Urinary bladder (tissue), 4 donors: ENCODE results near the gene TIMM29. TPM values are rescaled to one million over a fixed set of nuclear protein-coding genes. Genes with fewer than 3 reads are reported as not detected.
"Not testable (repeated sequence)": the region's sequence is repeated elsewhere in the genome, so short reads cannot be mapped to it uniquely, and the experiment has no call there.

Experiments used
- DNase-seq: peaks from one replicate; pipeline ENCODE4 v3.0.0-alpha.2; 2015; ENCODE audit errors: extremely low spot score
- H3K27ac ChIP-seq: one replicate; pipeline ENCODE4 v1.5.1; 2013; ENCODE audit warnings: low read depth, mild to moderate bottlenecking, moderate library complexity
- H3K36me3 ChIP-seq: one replicate; pipeline ENCODE4 v1.6.1; 2013; ENCODE audit warnings: mild to moderate bottlenecking, moderate library complexity; ENCODE audit not compliant: insufficient read depth
- H3K4me1 ChIP-seq: one replicate; pipeline ENCODE4 v1.6.1; 2013; ENCODE audit warnings: mild to moderate bottlenecking, moderate library complexity; ENCODE audit not compliant: insufficient read depth
- H3K4me3 ChIP-seq: one replicate; pipeline ENCODE4 v1.5.1; 2013; ENCODE audit warnings: low read depth, low read length
- WGBS: extraction: QIAGEN DNeasy Blood & Tissue Kit; methylation state at CpG from one replicate; pipeline ENCODE4 v1.1.7; 2013; 5-methylcytosine and 5-hydroxymethylcytosine counted together
- polyA plus RNA-seq: library from polyadenylated mRNA; stranded (reverse); fragments of 200-250 nt; gene quantifications from one replicate; pipeline ENCODE4 v1.2.3, GENCODE V29; 2013
- total RNA-seq: library from RNA; depleted of rRNA; stranded (reverse); fragments of >200 nt; gene quantifications from one replicate; pipeline ENCODE4 v1.2.3, GENCODE V29; 2014
- donor health status: healthy with polysubstance abuse.
- donor health status: healthy.

TIMM29 gene
- total and polyA plus RNA-seq, 2 donors = 14.1 to 19.7 TPM

DNA sequence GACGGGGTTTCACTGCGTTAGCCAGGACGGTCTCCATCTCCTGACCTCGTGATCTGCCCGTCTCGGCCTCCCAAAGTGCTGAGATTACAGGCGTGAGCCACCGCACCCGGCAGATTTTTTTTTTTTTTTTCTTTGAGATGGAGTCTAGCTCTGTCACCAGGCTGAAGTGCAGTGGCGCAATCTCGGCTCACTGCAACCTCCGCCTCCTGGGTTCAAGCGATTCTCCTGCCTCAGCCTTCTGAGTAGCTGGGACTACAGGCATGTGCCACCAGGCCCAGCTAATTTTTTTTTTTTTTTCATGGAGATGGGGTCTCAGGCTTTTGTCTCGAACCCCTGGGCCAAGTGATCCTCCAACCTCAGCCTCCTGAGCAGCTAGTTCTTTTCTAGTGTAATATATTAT lies 13.0 kb downstream of the TIMM29 start:
- H3K4me1 ChIP-seq, H3K4me3 ChIP-seq, DNase-seq, H3K36me3 ChIP-seq, H3K27ac ChIP-seq: not testable (repeated sequence)
- 83% methylated on average over 14 of the region's 14 CpGs for WGBS

DNA sequence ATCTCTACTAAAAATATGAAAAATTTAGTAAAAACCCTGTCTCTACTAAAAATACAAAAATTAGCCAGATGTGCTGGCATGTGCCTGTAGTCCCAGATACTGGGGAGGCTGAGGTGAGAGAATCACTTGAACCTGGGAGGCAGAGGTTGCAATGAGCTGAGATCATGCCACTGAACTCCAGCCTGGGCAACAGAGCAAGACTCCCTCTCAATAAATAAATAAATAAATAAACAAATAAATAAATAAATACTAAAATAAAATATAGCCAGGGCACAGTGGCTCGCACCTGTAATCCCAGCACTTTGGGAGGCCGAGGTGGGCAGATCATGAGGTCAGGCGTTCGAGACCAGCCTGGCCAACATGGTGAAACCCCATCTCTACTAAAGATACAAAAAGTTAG lies 14.8 kb downstream of the TIMM29 start:
- DNase-seq, H3K4me1 ChIP-seq, H3K36me3 ChIP-seq, H3K27ac ChIP-seq, H3K4me3 ChIP-seq: not testable (repeated sequence)
- WGBS = 93% methylated on average over 4 of the region's 4 CpGs

- no peak for DNase-seq
- Histone ChIP-seq H3K27ac (no peak overlapping the region), H3K4me3 (no peak overlapping the region), H3K36me3 (no peaks in the 10 kb centered on the region), H3K4me1 (no peaks in the 10 kb centered on the region)
- WGBS = 86% methylated on average over 4 of the region's 4 CpGs
Measured at GRCh38 chr19:10945264-10945663, 16.7 kb downstream of the TIMM29 start.

DNA sequence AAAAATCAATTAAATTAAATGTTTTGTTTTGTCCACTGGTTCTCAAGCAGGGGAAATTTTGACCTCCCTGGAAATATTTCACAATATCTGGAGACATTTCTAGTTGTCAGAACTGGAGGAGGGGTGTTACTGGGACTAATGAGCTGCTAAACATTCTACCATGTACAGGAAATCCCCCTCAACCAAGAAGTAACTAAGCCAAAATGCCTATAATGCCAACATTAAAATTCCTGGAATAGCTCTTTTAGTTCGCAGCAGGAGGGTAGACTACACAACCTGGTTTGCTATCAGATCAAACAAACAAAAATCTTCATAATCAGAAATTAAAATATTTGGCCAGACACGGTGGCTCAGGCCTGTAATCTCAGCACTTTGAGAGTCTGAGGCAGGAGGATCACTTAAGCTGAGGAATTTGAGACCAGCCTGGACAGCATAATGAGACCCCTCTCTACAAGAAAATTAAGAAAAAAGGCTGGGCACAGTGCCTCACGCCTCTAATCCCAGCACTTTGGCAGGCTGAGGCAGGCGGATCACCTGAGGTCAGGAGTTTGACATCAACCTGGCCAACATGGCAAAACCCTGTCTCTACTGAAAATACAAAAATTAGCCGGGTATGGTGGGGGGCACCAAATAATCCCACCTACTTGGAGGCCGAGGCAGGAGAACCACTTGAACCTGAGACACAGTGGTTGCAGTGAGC lies 18.5 kb downstream of the TIMM29 start:
- WGBS = 69% methylated on average over 6 of the region's 6 CpGs
- no peak for DNase-seq

DNA sequence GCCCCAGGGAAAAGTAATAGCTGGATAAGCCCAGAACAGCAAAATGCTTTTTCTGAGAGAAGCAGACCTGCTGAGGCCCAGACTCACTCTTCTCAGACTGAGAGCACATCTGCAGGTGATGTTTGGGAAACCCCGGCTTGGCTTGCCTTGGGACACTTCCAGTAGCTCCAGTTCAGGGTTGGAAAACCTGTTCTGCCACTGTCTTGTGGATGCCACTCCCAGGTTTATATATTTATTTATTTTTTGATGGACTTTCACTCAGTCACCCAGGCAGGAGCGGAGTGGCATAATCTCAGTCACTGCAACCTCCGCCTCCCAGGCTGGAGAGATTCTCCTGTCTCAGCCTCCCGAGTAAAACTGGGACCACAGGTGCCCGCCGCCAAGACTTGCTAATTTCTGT lies 24.2 kb downstream of the TIMM29 start:
- Histone ChIP-seq H3K4me3 (no peak overlapping the region), H3K27ac (no peak overlapping the region), H3K4me1 (no peaks in the 10 kb centered on the region), H3K36me3 (no peaks in the 10 kb centered on the region)
- no peak for DNase-seq
- WGBS = 91% methylated on average over 6 of the region's 6 CpGs

More for the DNA sequence above, 18.5 kb downstream of the TIMM29 start:
- no peaks in the 10 kb centered on the region for H3K4me1 ChIP-seq
- H3K36me3 ChIP-seq = no peaks in the 10 kb centered on the region
- no peak overlapping the region for H3K27ac ChIP-seq
- no peak overlapping the region for H3K4me3 ChIP-seq

- H3K36me3 ChIP-seq, H3K4me3 ChIP-seq, H3K4me1 ChIP-seq, DNase-seq, H3K27ac ChIP-seq: not testable (repeated sequence)
- WGBS = 95% methylated on average over 19 of the region's 19 CpGs
Measured at GRCh38 chr19:10959277-10959968, 30.8 kb downstream of the TIMM29 start.

GRCh38 chr19:10960314-10961072 lies 31.9 kb downstream of the TIMM29 start, which contains the start of gene SMARCA4:
SMARCA4 (plus strand) TSS chr19:10961030; CDS start chr19:10984152, 23,122 bp downstream.
- WGBS = under 1% methylated on average over 100 of the region's 100 CpGs
- DNase-seq = peak; percentile 86
- no peaks in the 10 kb centered on the region for H3K4me1 ChIP-seq
- H3K4me3 ChIP-seq = peak within 1 kb of the TSS; percentile 93
- no peaks in the 10 kb centered on the region for H3K36me3 ChIP-seq
- H3K27ac ChIP-seq = peak within 1 kb of the TSS; percentile 94

DNA sequence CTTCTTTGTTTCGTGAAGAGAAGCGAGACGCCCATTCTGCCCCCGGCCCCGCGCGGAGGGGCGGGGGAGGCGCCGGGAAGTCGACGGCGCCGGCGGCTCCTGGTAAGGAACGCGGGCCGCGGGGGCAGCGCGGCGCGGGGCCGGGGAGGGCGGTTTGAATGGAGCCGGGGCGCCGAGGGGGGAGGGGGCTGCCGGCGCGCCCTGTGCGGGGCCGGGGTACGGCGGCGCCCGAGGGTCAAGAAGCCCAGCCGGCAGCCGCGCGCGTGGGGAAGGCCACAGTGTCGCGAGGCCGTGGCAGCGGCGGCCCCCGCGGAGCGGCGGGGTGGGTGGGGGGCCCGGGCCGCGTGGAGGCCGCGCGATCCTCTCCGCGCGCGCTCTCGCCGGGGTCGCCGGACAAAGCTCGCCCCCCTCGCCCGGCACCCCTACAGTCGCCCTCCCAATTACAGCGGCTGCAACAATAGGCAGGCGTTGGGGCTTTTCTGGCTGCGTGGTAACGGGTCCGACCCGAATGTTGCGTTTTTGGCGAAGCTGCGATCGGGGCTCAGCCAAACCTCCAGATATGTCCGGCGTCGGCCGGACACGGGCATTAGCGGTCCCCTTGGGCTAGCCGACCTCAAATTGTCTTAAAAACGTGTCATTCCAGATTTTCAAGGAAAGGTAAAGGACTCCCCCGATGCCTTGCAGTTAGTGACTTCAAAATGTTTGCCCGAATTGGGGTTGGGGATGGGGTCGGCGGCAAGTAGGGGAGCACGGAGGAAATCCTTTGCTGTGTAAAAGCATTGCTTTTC lies 32.7 kb downstream of the TIMM29 start:
- no peak for DNase-seq
- H3K36me3 ChIP-seq = no peaks in the 10 kb centered on the region
- H3K4me3 ChIP-seq = peak overlapping the region; percentile 93
- under 1% methylated on average over 92 of the region's 92 CpGs for WGBS
- H3K4me1 ChIP-seq = no peaks in the 10 kb centered on the region
- H3K27ac ChIP-seq = peak overlapping the region; percentile 90

- H3K27ac ChIP-seq = no peak overlapping the region
- WGBS = 86% methylated on average over 10 of the region's 10 CpGs
- no peak overlapping the region for H3K4me3 ChIP-seq
- H3K36me3 ChIP-seq = no peaks in the 10 kb centered on the region
- no peaks in the 10 kb centered on the region for H3K4me1 ChIP-seq
- DNase-seq = no peak
Measured at GRCh38 chr19:10962863-10963262, 34.3 kb downstream of the TIMM29 start.

DNA sequence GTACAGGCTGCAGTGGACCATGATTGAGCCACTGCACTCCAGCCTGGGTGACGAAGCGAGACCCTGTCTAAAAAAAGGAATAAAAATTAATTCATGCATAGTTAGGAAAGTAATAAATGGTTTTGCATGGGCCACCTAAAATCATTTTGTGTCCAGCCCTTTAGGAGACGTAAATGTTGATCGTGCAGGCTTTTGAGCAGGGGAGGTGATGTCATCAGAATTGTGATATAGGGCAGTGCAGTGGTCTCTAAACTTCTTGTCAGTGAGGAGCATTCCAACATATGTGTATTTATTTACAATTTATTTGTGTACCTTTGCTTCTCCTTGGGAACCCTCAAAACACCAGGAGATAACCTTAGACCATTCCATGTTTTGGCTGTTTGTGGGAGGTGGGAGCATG lies 35.3 kb downstream of the TIMM29 start:
- 76% methylated on average over 4 of the region's 4 CpGs for WGBS
- no peak for DNase-seq
- Histone ChIP-seq H3K27ac (no peak overlapping the region), H3K4me3 (no peak overlapping the region), H3K4me1 (no peaks in the 10 kb centered on the region), H3K36me3 (no peaks in the 10 kb centered on the region)

DNA sequence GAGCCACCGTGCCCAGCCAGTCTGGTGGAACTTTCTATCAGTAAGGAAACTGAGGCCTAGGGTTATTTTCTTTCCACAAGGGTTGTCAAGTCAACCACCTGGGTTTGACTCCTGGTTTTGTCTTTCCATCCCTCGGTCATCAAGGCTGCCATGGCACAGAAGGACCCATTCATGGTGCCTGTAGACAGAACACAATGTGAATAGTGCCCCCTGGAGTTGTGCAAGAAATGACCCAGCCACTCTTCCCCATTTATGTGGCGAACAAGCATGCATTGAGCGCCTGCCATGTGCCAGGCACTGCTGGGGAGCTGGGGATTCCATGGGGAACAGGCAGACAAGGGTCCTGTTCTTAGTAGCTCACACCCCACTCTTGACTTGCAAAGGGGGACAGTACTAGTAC lies 36.3 kb downstream of the TIMM29 start:
- H3K27ac ChIP-seq = no peak overlapping the region
- no peak overlapping the region for H3K4me3 ChIP-seq
- H3K36me3 ChIP-seq = no peaks in the 10 kb centered on the region
- H3K4me1 ChIP-seq = no peaks in the 10 kb centered on the region
- 97% methylated on average over 4 of the region's 4 CpGs for WGBS
- DNase-seq = no peak

DNA sequence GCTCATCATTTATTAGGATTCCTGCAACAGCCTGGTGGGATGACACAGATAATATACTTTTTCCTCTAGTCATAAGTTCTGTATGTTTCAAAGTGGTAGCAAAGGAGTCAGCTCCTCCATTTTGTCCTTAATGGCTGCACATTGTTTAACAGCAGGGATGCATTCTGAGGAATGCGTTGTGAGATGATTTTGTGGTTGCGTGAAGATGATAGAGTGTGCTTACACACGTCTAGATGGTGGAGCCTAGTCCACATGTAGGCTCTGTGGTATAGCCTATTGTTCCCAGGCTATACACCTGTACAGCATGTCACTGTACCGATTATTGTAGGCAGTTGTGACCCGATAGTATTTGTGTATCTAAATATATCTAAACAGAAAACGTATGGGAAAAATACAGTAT lies 36.8 kb downstream of the TIMM29 start:
- WGBS = 78% methylated on average over 6 of the region's 6 CpGs
- no peak overlapping the region for H3K4me3 ChIP-seq
- no peak for DNase-seq
- H3K4me1 ChIP-seq = no peaks in the 10 kb centered on the region
- no peaks in the 10 kb centered on the region for H3K36me3 ChIP-seq
- no peak overlapping the region for H3K27ac ChIP-seq

- H3K4me3 ChIP-seq = no peak overlapping the region
- DNase-seq = no peak
- H3K36me3 ChIP-seq = no peaks in the 10 kb centered on the region
- no peak overlapping the region for H3K27ac ChIP-seq
- WGBS = 81% methylated on average over 8 of the region's 8 CpGs
- H3K4me1 ChIP-seq = no peaks in the 10 kb centered on the region
Measured at GRCh38 chr19:10966809-10967208, 38.2 kb downstream of the TIMM29 start.
